Activated T-cell treated with anti-CD3 and anti-CD28 coated beads, Interleukin-2, amount 50 U/mL, for 1 hour (primary cell): ENCODE results near the gene MAML1.
A peak's percentile ranks its signal among the peaks of the same experiment; 100 is the strongest.
"Not testable (repeated sequence)": the region's sequence is repeated elsewhere in the genome, so short reads cannot be mapped to it uniquely, and the experiment has no call there.

Experiments used
- DNase-seq: peaks from one replicate; pipeline ENCODE4 v3.0.0-alpha.2; 2020

The MAML1 gene

GRCh38 chr5:179732918-179733771 lies 523 bp downstream of the MAML1 start:
- no peak for DNase-seq

DNA sequence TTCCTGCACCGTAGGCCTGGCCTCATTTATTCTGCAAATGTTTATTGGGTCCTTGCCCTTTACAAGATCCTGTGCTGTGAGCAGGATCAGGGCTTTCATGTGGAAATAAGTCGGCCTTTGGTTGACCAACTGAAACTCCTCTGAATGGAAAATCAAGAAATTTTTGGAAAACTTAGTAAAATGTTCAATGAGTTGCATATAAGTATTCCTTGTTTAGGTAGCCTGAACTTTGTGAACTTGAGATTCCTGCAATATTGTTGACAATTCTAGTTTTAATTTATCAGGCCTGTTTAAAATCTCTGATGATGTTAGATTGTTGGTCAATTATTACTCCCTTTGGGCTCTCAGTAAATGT lies 1.1 kb downstream of the MAML1 start:
- DNase-seq = no peak

GRCh38 chr5:179734536-179735164 lies 2.0 kb downstream of the MAML1 start:
- DNase-seq = no peak

- DNase-seq = no peak
These were observed 6.1 kb downstream of the MAML1 start for GRCh38 chr5:179738742-179739141.

GRCh38 chr5:179744106-179744505 lies 11.5 kb downstream of the MAML1 start:
- DNase-seq = not testable (repeated sequence)

- DNase-seq = no peak
These were observed 14.2 kb downstream of the MAML1 start for GRCh38 chr5:179746872-179747271.

DNA sequence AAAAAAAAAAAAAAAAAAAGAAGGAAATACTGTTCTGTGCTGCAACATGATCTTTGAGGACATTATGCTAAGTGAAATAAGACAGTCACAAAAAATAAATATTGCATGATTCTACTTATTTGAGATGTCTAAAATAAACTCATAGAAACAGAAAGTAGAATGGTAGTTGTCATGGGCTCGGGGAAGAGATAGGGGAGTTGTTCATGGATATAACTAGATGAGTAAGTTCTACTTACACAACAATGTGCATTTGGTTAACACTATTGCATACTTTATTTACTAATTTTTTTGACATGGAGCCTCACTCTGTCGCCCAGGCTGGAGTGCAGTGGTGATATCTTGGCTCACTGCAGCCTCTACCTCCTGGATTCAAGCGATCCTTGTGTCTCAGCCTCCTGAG lies 15.2 kb downstream of the MAML1 start:
- DNase-seq = no peak

- no peak for DNase-seq
These were observed 17.4 kb downstream of the MAML1 start for GRCh38 chr5:179749857-179750508.

GRCh38 chr5:179753971-179754370 lies 21.3 kb downstream of the MAML1 start:
- DNase-seq = no peak

DNA sequence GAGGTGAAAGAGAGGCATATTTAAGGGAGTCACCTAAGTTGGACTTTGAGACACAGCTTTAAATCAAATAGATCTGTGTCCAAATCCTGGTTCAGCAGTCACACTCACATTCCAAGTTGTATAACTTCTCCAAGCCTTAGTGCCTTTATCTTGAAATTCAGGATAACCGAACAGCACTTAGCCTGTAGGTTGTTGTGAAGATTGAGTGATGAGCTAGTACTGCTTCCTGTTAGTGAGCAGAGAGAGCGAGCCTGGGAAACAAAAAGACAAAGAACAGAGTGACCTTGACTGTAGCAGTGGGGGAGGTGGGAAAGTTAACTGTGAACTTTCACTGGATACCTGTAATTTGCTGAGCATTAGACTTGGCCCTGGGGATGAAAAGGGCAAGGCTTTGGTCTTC lies 22.4 kb downstream of the MAML1 start:
- no peak for DNase-seq

DNA sequence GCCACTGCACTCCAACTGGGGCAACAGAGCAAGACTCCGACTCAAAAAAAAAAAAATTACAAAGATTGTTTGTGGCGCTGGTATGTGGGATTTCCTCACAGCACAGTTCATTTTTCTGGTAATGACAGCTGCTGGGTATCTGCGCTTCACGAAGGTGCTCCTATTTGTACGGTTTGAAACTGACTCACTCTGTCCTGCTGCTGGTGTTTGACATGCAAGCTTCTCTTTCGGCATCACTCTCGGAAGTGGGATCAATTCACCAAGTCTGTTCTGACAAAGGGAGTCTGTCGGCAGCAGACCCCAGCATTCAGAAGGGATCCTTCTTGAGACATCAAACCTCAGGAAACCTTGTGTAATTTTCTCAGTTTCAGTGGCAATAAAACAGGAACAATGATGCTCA lies 26.3 kb downstream of the MAML1 start:
- DNase-seq = no peak

DNA sequence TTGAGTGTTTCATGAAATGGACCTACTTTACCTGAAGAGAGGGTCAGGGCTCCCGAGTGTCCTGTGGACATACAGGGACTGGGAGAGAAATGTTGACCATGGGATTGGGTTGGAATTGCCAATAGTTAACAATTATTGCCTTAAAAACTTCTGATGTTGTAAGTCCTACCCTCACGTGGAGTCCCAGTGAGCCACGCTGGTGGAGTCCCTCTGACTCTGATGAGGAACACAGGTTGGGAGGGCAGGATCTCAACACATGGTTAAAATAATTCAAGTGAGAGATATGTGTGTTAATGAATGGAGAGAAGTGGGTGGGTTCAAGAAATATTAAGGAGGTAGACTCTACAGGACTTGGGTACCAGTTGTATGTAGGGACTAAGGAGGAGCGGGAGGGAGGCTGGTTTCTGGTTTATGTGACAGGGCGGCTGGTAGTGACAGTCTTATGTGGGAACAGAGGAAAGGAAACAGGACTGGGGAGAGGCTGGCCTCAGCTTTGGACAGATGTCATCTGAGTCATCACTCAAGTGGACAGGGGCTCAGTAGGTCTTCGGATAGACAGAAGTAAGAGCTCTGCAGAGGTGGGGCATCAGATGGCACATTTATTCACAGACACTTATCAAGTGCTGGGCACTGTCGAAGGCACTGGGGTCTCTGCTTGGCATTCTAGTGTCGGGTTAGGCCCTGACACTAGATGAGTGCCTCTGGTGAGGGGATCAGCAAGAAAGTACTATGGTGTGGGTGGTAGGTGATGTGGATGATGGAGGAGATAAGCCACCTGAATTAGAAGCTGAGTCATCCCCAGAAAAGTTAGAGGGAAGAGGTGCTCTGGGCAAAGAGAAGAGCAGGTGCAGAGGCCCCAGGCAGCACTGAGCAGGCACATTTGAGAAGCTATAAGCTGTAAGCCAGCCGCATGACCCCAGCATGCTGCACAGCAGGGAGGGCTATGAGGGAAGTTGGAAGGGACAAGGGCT lies 27.2 kb downstream of the MAML1 start:
- no peak for DNase-seq

DNA sequence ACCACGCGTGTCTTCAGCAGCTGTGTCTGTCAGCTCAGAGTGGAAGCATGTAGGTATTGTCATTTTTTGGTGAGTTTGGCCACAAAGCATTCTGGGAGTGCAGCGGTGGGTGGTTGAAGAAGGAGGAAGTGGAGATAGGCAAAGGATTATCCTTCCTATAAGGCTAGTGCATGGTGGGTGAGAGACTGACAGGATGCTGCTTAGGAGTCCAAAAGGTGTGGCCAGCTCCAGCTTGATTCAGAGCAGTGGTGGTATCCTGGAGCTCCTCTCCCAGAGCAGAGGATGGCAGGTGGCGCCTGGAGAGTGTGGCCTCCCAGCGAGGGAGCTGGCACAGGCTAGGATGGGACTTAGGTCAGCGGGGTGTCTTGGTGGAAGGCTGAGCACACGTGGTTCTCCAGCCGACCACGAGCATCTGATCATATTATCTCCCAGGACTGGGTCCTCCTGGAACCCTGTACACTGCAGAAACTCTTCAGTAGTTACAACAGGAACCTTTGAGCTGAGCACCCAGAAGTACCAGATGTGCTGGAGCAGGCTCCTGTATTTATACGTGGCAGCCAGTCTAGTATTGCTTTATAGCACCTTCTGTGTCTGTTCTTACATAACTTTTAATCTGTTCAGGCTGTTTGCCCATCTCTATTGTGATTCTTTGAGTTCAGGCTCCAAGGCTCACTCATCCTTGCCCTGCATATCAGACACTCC lies 29.6 kb downstream of the MAML1 start:
- no peak for DNase-seq

DNA sequence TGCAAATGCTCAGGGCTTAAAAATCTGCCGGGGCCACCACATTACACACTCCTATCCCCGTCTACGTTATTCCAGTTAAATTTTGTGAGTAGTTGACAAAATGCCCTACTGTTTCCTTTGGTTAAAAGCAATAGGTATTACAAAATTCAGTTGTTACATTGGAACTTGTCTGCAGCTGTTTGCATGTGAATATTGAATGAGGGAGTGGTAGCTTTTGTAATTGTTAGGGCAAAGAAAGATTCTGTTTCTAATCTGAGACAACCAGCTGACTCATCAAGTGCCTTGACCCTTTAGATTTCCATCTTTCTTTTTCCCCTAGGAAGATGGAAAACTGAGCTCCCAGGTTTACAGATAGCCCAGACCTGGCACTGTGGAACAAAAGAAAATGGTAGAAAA lies 30.2 kb downstream of the MAML1 start:
- no peak for DNase-seq

DNA sequence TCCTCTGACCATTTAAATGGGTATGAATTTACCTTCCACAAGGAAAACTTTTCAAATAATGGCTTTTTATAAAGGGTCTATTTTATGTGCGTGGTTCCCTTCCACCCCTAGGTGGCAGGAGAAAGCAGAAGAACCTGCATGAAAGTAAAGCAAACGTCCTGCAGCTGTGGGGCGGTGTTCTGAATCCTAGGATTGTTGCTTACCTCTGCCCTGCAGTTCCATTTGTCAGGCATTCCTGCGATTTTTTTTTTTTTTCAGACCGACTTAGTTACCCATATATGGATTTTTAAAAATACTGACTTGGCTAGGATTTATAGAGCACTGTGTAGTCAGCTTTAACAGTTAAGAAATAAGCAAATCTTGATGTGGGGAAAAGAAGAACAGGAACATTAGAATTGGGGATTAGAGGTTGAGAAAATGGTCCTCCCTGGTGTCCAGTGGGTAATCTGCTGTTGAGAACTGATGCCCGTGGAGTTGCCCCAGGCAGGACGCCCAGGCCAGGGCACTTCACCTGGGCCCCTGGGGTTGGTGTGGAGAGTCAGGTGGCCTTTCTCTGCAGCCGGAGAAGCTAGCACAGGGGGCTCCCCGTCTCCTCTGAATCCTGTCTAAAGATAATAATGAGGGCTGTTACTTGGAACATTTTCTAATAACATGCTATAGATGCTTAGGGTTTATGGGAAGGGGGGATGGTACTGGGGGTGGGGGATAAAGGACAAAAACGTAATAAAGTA lies 30.8 kb downstream of the MAML1 start:
- DNase-seq = peak; percentile 37

GRCh38 chr5:179764056-179764455 lies 31.4 kb downstream of the MAML1 start:
- DNase-seq = no peak

- DNase-seq = no peak
These were observed 32.8 kb downstream of the MAML1 start for GRCh38 chr5:179765400-179765799.

DNA sequence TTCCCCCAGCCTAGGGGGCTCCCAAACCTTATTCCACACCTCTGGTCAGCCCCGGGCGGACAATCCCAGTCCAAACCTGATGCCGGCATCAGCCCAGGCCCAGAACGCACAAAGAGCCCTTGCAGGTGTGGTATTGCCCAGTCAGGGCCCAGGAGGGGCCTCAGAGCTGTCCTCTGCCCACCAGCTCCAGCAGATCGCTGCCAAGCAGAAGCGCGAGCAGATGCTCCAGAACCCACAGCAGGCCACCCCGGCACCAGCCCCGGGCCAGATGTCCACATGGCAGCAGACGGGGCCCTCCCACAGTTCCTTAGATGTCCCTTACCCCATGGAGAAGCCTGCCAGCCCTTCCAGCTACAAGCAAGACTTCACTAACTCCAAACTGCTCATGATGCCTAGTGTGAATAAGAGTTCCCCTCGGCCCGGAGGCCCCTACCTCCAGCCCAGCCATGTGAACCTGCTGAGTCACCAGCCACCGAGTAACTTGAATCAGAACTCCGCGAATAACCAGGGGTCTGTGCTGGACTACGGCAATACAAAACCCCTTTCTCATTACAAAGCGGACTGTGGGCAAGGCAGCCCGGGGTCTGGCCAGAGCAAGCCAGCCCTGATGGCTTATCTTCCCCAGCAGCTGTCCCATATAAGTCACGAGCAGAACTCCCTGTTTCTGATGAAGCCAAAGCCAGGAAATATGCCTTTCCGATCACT lies 33.6 kb downstream of the MAML1 start:
- DNase-seq = no peak

- DNase-seq = no peak
These were observed 34.3 kb downstream of the MAML1 start for GRCh38 chr5:179766726-179767455.

DNA sequence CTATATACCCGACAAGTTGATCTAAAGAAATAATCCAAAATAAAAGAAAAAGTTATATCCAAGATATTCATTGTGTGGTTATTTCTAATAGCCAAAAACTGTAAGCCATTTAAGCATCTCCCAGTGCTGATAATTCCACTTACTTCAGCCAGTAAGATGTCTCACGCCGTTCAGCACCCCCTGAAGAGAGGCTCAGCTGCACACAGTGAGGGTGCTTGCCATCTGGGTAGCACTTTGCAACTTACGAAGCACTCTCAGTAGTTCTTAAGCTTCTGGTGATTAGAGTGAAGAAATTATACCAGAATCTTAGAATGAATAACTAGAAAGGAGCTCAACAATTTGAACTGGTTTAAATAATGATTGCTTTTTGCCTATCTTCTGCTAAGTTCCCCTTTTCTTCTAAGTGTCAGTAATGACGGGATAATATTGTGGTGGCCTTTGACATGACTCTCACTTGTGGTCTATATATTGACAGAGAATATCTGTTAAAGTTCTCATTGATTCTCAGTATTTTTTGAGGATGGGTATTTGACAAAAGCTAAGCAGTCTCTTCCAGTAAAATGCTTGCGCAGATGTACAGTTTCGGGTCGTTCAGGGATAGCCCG lies 35.0 kb downstream of the MAML1 start:
- no peak for DNase-seq
